ENCODE measurements around the gene GLT8D1.

GLT8D1 gene

DNA sequence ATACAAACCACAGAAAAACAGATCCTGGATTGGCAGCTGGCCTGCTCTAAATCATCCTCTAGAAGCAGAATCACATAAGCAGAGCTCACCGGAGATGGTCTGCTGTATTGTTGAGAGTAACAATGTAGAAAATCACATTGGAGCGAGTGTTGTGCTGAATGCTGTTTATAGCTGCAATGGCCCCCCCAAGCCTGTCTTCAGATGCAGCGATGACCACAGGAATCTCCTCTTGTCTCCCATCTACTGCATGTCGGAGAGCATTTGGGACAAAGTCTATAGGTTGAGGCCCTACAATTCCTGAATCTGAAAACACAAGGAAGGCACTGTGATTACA, 8.0 kb downstream of the GLT8D1 start:
- DNase-seq (ENCODE audit: low read depth): no peak
- TF ChIP-seq, protein P1, sequence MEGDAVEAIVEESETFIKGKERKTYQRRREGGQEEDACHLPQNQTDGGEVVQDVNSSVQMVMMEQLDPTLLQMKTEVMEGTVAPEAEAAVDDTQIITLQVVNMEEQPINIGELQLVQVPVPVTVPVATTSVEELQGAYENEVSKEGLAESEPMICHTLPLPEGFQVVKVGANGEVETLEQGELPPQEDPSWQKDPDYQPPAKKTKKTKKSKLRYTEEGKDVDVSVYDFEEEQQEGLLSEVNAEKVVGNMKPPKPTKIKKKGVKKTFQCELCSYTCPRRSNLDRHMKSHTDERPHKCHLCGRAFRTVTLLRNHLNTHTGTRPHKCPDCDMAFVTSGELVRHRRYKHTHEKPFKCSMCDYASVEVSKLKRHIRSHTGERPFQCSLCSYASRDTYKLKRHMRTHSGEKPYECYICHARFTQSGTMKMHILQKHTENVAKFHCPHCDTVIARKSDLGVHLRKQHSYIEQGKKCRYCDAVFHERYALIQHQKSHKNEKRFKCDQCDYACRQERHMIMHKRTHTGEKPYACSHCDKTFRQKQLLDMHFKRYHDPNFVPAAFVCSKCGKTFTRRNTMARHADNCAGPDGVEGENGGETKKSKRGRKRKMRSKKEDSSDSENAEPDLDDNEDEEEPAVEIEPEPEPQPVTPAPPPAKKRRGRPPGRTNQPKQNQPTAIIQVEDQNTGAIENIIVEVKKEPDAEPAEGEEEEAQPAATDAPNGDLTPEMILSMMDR (conservative IDR thresholded peaks at IDR 0.05; ENCODE audit: control insufficient read depth, insufficient read depth, low read depth, low read length): no peak
- no peak overlapping the region for H3K4me3 ChIP-seq (ENCODE audit: control insufficient read depth, low read depth, low read length)

DNA sequence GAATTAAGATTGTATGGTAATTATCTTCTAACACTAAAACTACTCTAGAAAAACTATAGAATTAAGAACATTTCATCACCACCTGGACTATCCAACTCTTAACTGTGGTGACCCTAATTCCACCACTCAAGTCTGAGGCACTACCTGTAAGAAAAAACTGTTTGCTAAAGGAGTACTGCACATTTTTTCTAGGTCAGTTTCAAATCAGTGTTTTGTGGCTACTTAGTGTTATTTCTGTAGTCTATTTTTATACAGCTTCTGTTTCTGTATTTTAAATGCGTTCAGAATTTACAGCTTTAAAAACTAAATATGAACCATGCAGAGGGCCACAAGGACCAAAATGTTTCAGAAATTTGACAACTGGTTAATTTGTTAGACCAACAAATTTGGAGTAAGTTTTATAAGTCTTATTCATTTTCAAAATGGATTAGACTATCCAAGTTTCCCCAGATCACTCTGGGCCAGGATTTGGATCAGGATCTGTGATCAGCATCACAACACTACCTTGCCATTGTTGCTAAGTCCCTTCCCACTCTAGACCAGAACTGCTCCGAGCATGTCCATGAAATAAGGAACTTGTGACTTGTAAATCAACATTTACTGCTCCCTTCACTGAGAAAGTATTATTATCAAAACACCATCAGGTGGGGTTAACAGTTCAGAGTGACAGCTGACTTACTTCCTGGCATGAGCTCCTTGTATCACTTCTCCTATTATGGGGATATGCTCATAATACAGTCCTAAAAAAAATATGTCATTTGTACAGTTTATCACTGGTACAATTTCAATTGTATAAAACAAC, 8.6 kb downstream of the GLT8D1 start:
- no peak for DNase-seq (ENCODE audit: low read depth)
- TF ChIP-seq, protein P1 (conservative IDR thresholded peaks at IDR 0.05; ENCODE audit: control insufficient read depth, insufficient read depth, low read depth, low read length): no peak

GRCh38 chr3:52695798-52696671, 9.6 kb downstream of the GLT8D1 start:
- TF ChIP-seq, protein P1 (conservative IDR thresholded peaks at IDR 0.05; ENCODE audit: control insufficient read depth, insufficient read depth, low read depth, low read length): no peak
- no peak overlapping the region for H3K4me3 ChIP-seq (ENCODE audit: control insufficient read depth, low read depth, low read length)
- no peak for DNase-seq (ENCODE audit: low read depth)

More for the DNA sequence above, 8.6 kb downstream of the GLT8D1 start:
- no peak overlapping the region for H3K4me3 ChIP-seq (ENCODE audit: control insufficient read depth, low read depth, low read length)

DNA sequence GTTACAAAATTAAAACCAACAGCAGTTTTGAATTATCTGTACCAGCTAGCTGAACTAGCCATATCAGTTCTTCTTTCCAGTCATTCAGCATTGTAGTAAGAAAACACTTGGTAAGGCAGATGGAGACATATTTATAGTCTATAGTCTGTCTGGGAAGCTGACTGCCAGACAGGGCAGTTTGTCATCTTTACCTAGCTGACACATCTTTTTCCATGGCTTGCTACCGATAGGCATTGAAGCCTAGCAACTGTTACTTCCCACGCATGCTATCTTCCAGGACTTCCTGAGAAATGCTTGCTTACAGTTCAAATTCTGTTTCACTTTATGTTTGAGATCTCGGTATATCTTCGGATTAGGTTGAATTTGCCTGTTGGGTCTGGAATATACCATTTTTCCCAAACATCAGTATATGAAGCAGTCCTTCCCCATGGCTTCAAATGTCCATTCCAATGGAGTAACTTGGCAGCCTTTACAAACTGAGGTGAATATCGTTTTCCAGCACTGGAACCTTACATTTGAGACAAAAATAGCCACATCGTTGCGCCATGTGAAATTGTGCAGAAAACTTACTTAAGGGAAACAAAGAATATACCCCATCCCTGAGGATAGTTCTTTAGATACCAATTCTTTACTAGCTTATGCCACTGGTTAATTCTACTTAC, 10.9 kb downstream of the GLT8D1 start:
- DNase-seq (ENCODE audit: low read depth): no peak
- TF ChIP-seq, protein P1 (conservative IDR thresholded peaks at IDR 0.05; ENCODE audit: control insufficient read depth, insufficient read depth, low read depth, low read length): no peak
- no peak overlapping the region for H3K4me3 ChIP-seq (ENCODE audit: control insufficient read depth, low read depth, low read length)

DNA sequence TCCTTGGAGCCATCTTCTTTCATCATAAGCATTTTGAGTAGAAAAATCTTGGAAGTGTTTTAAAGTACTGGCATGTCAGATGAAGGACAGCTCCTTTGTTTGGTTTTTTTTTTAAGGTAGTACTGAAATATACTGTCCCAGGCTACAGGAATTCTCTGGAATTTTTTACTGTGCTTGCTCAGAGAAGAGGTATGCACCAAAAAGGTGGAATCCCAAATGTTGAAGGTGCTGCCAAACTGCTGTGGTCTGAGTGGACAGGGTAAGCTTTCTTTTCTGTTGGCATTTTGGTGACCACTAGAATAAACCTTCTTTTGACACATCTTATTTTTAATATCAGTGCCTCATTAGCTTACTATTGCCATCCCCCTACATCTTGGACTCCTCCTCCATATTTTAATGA, 12.5 kb downstream of the GLT8D1 start:
- DNase-seq (ENCODE audit: low read depth): no peak
- TF ChIP-seq, protein P1 (conservative IDR thresholded peaks at IDR 0.05; ENCODE audit: control insufficient read depth, insufficient read depth, low read depth, low read length): no peak
- no peak overlapping the region for H3K4me3 ChIP-seq (ENCODE audit: control insufficient read depth, low read depth, low read length)

DNA sequence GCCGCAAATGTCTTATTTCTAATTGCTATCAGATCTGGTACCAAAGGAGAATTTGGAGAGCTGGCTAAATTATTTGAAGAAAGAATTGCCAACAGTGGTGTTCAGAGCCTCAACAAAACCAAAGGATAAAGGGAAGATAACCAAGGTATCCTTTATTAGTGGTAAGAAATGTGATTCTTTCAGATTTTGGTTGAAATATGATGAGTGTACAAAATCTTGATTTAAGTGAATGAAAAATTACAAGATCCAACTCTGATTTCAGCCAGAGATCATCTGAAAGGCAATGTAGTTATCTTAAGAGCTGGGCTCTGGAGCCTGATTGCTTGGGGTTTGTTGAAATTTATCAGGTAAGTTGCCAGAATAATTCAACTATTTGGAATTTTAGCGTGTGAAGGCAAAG, 15.0 kb downstream of the GLT8D1 start:
- H3K4me3 ChIP-seq (ENCODE audit: control insufficient read depth, low read depth, low read length): no peak overlapping the region
- TF ChIP-seq, protein P1 (conservative IDR thresholded peaks at IDR 0.05; ENCODE audit: control insufficient read depth, insufficient read depth, low read depth, low read length): no peak
- no peak for DNase-seq (ENCODE audit: low read depth)

Data from fibroblast of mammary gland (primary cell).